ENCODE data around the gene USB1. TPM values are rescaled to one million over a fixed set of nuclear protein-coding genes. Genes with fewer than 3 reads are reported as not detected.
A peak's percentile ranks its signal among the peaks of the same experiment; 100 is the strongest.

The USB1 gene
- total RNA-seq, 1 experiment from 2014 or later = 66.0 TPM

GRCh38 chr16:58040945-58041627 is 39.9 kb downstream of the USB1 start:
- no TSS peak for BruUV-seq (replicated peaks)
- CTCF ChIA-PET = no interaction called here
- POLR2A ChIA-PET (ENCODE audit: unreplicated experiment) = no interaction called here

GRCh38 chr16:58041628-58041955 is 40.4 kb downstream of the USB1 start:
- H3K9me2 ChIP-seq (ENCODE audit: insufficient read depth) = no peaks in the 10 kb centered on the region
- H3K36me3 ChIP-seq (ENCODE audit: low read depth) = no peaks in the 10 kb centered on the region
- no peaks in the 10 kb centered on the region for H3K9me3 ChIP-seq (ENCODE audit: insufficient read depth, low read depth)
- peak in 1 of 2 experiments; percentile 12 for DNase-seq
- H3K79me2 ChIP-seq (ENCODE audit: low read depth) = no peaks in the 10 kb centered on the region
- H3K4me1 ChIP-seq (replicated peaks; ENCODE audit: insufficient read depth) = no peaks in the 10 kb centered on the region
- TF ChIP-seq EZH2 (IDR thresholded peaks at IDR 0.05; ENCODE audit: low read depth) = no peak
- no peaks in the 10 kb centered on the region for H3F3A ChIP-seq (ENCODE audit: insufficient read depth, low read depth)
- POLR2A ChIA-PET (ENCODE audit: unreplicated experiment) = no interaction called here
- no peak overlapping the region for H3K4me2 ChIP-seq
- CTCF ChIA-PET = no interaction called here
- intact Hi-C loops (cut with micrococcal nuclease; ENCODE audit: unreplicated experiment) = no loop called here
- no peak overlapping the region for H2AFZ ChIP-seq
- no peak overlapping the region for H3K27ac ChIP-seq
- BruUV-seq (replicated peaks) = no TSS peak
- H4K20me1 ChIP-seq (ENCODE audit: insufficient read depth) = no peaks in the 10 kb centered on the region
- H3K4me3 ChIP-seq = no peak overlapping the region
- no peaks in the 10 kb centered on the region for H3K27me3 ChIP-seq (ENCODE audit: insufficient read depth, low read depth)

More at GRCh38 chr16:58040945-58041627, 39.9 kb downstream of the USB1 start:
- Histone ChIP-seq H3K4me2 (no peak overlapping the region), H3K9me2 (ENCODE audit: insufficient read depth) (no peaks in the 10 kb centered on the region), H4K20me1 (ENCODE audit: insufficient read depth) (no peaks in the 10 kb centered on the region), H3K4me1 (replicated peaks; ENCODE audit: insufficient read depth) (no peaks in the 10 kb centered on the region), H3K9me3 (ENCODE audit: insufficient read depth, low read depth) (no peaks in the 10 kb centered on the region), H3K4me3 (no peak overlapping the region), H3K27ac (no peak overlapping the region), H3F3A (ENCODE audit: insufficient read depth, low read depth) (no peaks in the 10 kb centered on the region), H3K36me3 (ENCODE audit: low read depth) (no peaks in the 10 kb centered on the region), H2AFZ (no peak overlapping the region), H3K27me3 (ENCODE audit: insufficient read depth, low read depth) (no peaks in the 10 kb centered on the region), H3K79me2 (ENCODE audit: low read depth) (no peaks in the 10 kb centered on the region)
- intact Hi-C loops (cut with micrococcal nuclease; ENCODE audit: unreplicated experiment) = no loop called here
- peak in 1 of 2 experiments; percentile 12 for DNase-seq
- TF ChIP-seq CTCF (conservative IDR thresholded peaks at IDR 0.05) = no peak
- TF ChIP-seq EZH2 (IDR thresholded peaks at IDR 0.05; ENCODE audit: low read depth) = no peak

GRCh38 chr16:58042001-58042885 is 41.0 kb downstream of the USB1 start:
- intact Hi-C loops (cut with micrococcal nuclease; ENCODE audit: unreplicated experiment) = no loop called here
- Histone ChIP-seq H3K9me3 (ENCODE audit: insufficient read depth, low read depth) (no peaks in the 10 kb centered on the region), H3K9me2 (ENCODE audit: insufficient read depth) (no peaks in the 10 kb centered on the region), H3F3A (ENCODE audit: insufficient read depth, low read depth) (no peaks in the 10 kb centered on the region), H3K79me2 (ENCODE audit: low read depth) (no peaks in the 10 kb centered on the region), H3K4me2 (no peak overlapping the region), H3K27me3 (ENCODE audit: insufficient read depth, low read depth) (no peaks in the 10 kb centered on the region), H3K27ac (no peak overlapping the region), H3K4me1 (replicated peaks; ENCODE audit: insufficient read depth) (no peaks in the 10 kb centered on the region), H4K20me1 (ENCODE audit: insufficient read depth) (no peaks in the 10 kb centered on the region), H3K4me3 (no peak overlapping the region), H3K36me3 (ENCODE audit: low read depth) (no peaks in the 10 kb centered on the region), H2AFZ (no peak overlapping the region)
- no TSS peak for BruUV-seq (replicated peaks)
- POLR2A ChIA-PET (ENCODE audit: unreplicated experiment) = no interaction called here
- TF ChIP-seq CTCF (conservative IDR thresholded peaks at IDR 0.05) (no peak), EZH2 (IDR thresholded peaks at IDR 0.05; ENCODE audit: low read depth) (no peak)
- peak in 1 of 2 experiments; percentile 22 for DNase-seq
- CTCF ChIA-PET = no interaction called here
